Measurements from ENCODE around the gene CELSR3.

Gene CELSR3

DNA sequence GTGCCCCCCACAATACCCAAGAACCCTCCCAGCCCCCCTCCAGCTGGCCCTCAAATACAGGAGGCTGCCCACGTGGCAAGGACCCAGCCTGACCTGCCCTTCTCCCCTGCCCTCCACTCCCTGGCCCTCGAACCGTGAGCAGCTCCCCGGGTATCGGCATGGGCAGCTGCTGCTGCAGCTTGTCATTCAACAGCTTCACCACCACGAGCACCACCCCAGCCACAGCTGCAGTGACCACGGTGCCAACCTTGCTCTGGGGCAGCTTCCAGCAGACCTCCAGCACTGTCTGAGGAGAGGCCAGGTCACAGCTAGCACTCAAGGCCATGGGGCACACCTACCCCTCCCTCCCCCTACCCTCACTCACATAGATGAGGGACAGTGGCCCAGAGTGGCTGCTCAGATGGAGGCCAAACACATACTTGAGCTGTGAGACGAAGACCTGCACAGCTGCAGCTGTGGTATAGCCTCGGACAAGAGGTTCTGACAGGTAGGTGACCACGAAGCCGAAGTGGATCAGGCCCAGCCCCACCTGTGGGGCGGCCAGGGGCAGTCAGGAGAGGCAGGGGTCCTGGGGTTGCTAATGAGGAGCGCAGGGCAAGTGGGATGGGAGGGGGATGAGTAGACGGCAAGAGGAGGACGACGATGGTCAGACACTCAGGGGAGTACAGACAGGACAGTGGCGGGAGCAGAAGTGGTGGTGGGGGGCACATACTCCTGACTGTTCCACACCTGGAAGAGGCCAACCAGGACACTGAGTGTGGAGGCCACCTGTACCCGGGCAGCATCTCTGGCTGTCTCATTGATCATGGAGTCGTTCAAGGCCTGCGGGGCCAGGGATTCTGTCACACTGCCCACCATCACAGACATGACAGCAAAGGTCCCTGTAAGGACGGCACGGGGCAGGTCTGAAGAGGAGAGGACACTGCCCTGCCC is 30.9 kb downstream of the CELSR3 start:
- no peak for DNase-seq (ENCODE audit: low spot score)

DNA sequence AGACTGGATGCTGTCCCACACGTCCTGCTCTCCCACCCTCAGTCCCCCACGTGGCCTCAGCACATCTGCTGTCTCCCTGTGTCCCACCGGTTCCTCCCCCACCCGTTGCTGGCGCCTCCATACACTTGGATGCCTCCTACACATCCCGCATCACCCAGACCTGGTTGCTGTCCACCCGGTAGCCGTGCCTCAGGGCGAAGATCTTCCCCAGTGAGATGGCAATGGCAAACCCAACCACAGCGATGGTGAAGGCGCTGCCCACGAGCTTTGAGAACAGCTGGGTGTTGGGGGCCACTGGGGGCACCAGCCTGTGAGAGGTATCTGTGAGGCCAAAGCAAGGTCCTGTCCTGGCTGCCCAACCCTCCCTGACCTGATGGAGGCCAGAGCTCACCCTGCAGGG is 31.9 kb downstream of the CELSR3 start:
- no peak for DNase-seq (ENCODE audit: low spot score)

- no peak for DNase-seq (ENCODE audit: low spot score)
Measured at GRCh38 chr3:48630407-48630806, 32.3 kb downstream of the CELSR3 start.

DNA sequence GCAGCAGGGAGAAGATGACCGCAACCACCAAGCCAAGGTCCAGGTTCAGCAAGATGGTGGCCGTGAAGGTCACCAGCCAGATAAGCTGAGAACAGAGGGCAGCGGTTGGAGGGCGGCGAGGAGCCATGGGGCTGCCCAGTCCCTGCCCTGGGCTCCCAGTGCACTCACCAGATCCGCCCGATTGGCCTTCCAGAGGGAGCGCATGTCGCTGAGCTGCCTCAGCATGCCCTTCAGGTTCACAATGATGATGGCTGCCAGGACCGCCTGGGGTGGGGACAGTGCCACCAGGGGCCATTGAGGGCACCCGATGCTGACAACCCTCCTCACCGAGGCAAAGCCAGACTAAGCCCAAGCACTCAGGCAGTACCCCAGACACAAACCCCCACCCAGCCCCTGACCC is 32.8 kb downstream of the CELSR3 start:
- no peak for DNase-seq (ENCODE audit: low spot score)

GRCh38 chr3:48628277-48629017 is 34.2 kb downstream of the CELSR3 start:
- no peak for DNase-seq (ENCODE audit: low spot score)

GRCh38 chr3:48625600-48625999 is 37.1 kb downstream of the CELSR3 start:
- no peak for DNase-seq (ENCODE audit: low spot score)

DNA sequence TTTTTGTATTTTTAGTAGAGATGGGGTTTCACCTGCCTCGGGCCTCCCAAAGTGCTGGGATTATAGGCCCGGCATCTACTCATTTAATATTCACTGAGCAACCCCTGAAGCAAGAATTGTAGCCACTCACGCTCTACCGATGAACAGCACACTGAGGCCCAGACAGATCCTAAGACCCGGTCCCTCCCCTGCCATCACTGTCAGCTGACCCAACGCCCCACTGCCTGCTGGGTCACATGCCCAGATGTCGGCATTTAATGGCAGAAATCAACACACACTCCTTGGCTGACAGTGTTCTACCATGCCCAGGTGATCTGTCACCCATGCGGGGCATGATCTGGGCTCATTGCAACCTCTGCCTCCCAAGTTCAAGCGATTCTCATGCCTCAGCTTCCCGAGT is 37.9 kb downstream of the CELSR3 start:
- no peak for DNase-seq (ENCODE audit: low spot score)

DNA sequence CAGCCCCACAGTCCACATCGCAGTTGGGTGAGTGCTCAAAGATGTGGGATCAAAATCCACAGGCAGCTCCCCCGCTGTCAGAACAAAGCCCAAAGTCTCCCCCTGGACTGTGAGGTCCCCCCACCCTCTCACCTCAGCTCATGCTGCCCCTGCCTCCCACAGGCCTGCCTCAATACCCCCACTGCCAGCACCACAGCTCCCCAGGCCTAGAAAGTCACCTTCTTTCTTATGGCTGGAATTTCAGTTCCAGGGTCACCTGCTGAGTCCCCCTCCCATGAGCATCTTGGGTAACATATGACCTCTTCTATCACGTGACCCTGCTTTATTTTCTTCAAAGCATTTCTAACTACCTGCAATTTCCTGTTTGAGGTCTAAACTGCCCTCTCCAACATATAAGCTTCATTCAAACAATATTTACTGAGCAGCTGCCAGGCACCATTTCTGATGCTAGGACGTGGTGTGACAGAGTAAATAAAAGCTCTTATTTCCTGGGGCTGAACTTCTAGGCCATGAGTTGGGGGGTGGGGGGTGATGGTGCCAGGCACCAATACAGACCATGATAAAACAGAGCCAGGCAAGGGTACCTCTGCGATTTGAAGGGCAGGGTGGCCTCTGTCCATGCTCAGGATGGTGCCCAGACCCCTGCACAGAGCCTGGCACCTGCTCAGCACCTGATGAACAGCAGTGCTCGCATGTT is 38.7 kb downstream of the CELSR3 start:
- DNase-seq (ENCODE audit: low spot score): no peak

DNA sequence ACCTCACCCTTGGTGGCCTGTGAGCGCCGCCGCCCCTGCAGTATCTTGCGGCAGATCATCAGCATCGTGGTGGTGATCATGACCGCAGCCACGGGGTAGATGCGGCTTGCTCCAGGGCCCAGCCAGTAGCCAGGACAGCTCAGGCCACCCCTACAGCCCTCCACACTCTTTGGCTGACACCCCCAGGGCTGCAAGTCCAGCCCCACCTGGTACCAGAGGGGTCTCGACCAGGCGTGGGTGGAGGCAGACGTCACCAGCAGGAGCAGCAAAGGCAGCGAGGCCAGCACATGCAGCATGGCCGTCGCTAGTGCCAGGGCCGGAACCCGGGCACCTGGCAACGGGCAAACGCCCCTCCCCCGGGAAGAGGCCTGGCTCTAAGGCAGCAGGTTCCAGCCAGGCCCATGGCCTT is 41.2 kb downstream of the CELSR3 start, which contains the start of gene TMEM89:
TMEM89 (minus strand) TSS at position 309 of the 409 bp plus-strand sequence; CDS start at position 296, 13 bp downstream.
- no peak for DNase-seq (ENCODE audit: low spot score)

DNA sequence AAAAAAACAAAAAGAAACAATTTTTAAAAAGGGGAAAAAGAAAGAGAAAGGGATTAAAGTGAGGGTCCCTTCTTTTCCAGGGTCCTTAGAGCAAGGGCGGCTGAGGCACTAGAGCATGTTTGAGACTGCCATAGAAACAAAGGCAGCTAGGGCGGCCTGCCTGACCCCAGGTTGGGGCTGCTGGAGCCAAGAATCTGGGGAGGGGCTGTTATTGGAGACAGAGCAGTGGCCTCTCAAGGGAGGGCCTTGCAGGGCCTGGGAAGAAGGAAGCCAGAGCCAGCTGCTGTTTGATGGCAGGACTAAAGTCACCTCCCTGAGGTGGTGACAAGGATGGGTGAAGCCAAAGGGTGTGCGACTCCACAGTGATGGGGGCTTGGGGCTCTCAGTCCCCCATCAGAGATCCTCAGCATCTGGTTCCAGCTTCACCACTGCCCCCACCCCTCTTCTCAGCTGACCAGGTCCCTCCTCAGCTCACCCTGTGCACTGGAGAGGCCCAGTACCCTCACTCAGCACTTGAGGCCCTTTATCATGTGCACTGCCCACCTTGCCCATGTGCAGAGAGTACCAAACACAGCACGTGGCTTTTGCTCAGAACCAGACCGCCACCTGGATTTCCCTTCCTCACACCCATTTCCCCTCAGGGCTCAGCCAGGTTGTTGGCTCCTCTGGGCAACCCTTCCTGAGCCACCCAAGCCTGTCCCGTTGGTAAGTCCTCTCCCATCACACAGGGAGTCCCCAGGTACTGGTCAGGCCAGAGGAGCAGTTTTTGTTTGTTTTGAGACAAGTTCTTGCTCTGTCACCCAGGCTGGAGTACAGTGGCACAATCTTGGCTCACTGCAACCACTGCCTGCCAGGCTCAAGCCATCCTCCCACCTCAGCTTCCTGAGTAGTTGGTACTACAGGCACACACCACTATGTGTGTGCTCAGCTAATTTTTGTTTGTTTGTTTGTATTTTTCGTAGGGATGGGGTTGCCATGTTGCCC is 42.9 kb downstream of the CELSR3 start:
- DNase-seq (ENCODE audit: low spot score): no peak

GRCh38 chr3:48617559-48617958 is 45.1 kb downstream of the CELSR3 start:
- DNase-seq (ENCODE audit: low spot score): no peak

- DNase-seq (ENCODE audit: low spot score): peak; percentile 49
Measured at GRCh38 chr3:48614044-48614443, 48.6 kb downstream of the CELSR3 start.

GRCh38 chr3:48612309-48612708 is 50.4 kb downstream of the CELSR3 start:
- no peak for DNase-seq (ENCODE audit: low spot score)

- DNase-seq (ENCODE audit: low spot score): peak; percentile 94
Measured at GRCh38 chr3:48609088-48610005, 53.3 kb downstream of the CELSR3 start, which contains the start of gene UQCRC1. TSS of gene UQCRC1 (minus strand) at chr3:48609646. CDS start at chr3:48609620, 26 bp downstream.

DNA sequence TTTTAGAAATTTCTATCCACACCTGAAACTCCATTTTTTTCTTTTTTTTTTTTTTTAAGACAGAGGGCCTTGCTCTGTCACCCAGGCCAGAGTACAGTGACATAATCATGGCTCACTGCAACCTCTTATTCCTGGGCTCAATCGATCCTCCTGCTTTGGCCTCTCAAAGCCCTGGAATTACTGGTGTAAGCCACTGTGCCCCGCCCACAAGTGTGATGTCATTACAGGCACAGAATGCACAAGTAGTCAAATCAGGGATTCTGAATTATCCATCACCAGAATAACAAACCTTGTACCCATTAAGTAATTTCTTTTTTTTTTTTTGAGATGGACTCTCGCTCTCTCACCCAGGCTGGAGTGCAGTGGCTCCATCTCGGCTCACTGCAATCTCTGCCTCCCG is 55.2 kb downstream of the CELSR3 start:
- DNase-seq (ENCODE audit: low spot score): no peak

DNA sequence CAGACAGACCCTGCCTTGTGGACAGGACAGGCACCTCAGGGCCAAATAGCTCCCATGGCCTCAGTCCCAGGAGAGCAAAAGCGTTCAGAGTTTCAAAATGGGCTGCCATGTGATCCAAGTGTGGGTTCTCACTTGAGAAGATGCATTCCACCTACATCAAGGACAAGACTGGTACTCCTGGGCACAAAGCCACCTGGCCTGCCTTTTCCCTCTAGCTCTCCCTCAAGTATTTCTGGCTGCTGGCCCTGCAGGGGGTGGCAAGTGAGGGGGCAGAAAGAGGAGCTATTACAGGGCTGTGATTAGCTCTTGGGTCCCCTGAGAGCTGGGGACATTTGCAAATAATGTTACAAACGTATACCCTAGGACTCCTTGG is 61.1 kb downstream of the CELSR3 start:
- DNase-seq (ENCODE audit: low spot score): no peak

- DNase-seq (ENCODE audit: low spot score): no peak
Measured at GRCh38 chr3:48600711-48601621, 61.7 kb downstream of the CELSR3 start.

- DNase-seq (ENCODE audit: low spot score): no peak
Measured at GRCh38 chr3:48599509-48600285, 63.0 kb downstream of the CELSR3 start.
